ENCODE results near the gene NDUFA11. TPM values are rescaled to one million over a fixed set of nuclear protein-coding genes. Genes with fewer than 3 reads are reported as not detected.

The NDUFA11 gene
- total and polyA plus RNA-seq, 2 of the 13 experiments (the other 11 are each of a cell fraction or from before 2014, with no cell fraction given), result 286 to 378 TPM

DNA sequence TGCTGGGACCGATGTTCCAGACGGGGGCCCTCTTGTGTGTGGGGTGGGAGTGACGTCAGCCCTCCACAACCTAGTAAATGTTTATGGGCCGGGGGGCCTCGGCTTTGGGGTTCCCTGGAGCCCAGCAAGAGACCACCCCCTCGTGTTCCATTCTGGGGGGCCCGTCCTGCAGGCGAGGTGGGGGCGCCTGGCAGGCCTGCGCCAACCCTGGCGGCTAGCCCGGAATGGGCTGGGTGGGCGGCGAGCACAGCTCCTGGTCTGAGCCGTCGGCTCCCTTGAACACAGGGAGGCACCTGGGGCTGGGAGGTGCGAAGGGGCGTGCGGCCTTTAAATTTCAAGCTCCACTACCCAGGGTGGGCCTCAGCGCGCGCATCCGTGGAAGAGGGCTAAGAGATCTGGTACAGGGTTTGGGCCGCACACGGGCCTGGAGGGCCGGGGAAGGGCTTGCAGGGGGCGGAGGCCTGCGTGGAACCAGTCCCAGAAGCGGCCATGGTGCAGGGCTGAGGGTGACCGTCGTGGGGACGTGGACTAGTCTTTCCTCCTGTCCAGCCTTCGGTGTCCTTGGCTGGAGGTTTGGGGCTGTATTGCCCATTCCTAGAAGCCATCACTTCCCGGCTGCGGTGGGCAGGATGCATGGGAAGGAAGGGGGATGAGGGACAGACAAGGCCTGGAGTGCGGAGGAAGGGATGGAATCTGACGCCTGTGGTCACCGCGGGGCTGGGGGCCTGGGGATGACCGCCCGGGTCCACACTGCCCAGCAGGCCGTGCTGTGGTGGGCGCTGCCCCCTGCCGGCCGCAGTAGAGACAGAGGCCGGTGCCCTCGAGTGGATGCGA, 11.4 kb downstream of the NDUFA11 start (continued):
- TF ChIP-seq ZBTB10 (CRISPR knock-in tag; IDR thresholded peaks at IDR 0.05; ENCODE audit: borderline replicate concordance) (no peak), HES4 (CRISPR knock-in tag; IDR thresholded peaks at IDR 0.05; ENCODE audit: borderline replicate concordance) (no peak), RARA (CRISPR knock-in tag; IDR thresholded peaks at IDR 0.05) (0 out of 2 replicates have a peak, but pooled peaks have one; percentile 26), ZBTB20 (CRISPR knock-in tag; IDR thresholded peaks at IDR 0.05; ENCODE audit: borderline replicate concordance, low read depth) (0 out of 2 replicates have a peak, but pooled peaks have one; percentile 26), AHR (CRISPR knock-in tag; IDR thresholded peaks at IDR 0.05) (no peak; the same call in 1 of the 2 replicates), PITX1 (CRISPR knock-in tag; IDR thresholded peaks at IDR 0.05) (peak; percentile 35; the same call in 1 of the 2 replicates), POLR2AphosphoS5 (IDR thresholded peaks at IDR 0.05; ENCODE audit: low read depth, low read length) (peak; percentile 47), ATF3 (CRISPR knock-in tag; IDR thresholded peaks at IDR 0.05) (0 out of 2 replicates have a peak, but pooled peaks have one; percentile 22), ZNF569 (CRISPR knock-in tag; IDR thresholded peaks at IDR 0.05; ENCODE audit: borderline replicate concordance) (no peak), ZFP90 (CRISPR knock-in tag; IDR thresholded peaks at IDR 0.05; ENCODE audit: borderline replicate concordance) (no peak), STAT5B (CRISPR knock-in tag; IDR thresholded peaks at IDR 0.05) (0 out of 2 replicates have a peak, but pooled peaks have one; percentile 51), ZNF136 (CRISPR knock-in tag; IDR thresholded peaks at IDR 0.05; ENCODE audit: low read depth) (no peak), JUN (CRISPR knock-in tag; IDR thresholded peaks at IDR 0.05) (0 out of 2 replicates have a peak, but pooled peaks have one; percentile 15), MZF1 (CRISPR knock-in tag; IDR thresholded peaks at IDR 0.05; ENCODE audit: borderline replicate concordance) (no peak)
- TF ChIP-seq, protein P1, sequence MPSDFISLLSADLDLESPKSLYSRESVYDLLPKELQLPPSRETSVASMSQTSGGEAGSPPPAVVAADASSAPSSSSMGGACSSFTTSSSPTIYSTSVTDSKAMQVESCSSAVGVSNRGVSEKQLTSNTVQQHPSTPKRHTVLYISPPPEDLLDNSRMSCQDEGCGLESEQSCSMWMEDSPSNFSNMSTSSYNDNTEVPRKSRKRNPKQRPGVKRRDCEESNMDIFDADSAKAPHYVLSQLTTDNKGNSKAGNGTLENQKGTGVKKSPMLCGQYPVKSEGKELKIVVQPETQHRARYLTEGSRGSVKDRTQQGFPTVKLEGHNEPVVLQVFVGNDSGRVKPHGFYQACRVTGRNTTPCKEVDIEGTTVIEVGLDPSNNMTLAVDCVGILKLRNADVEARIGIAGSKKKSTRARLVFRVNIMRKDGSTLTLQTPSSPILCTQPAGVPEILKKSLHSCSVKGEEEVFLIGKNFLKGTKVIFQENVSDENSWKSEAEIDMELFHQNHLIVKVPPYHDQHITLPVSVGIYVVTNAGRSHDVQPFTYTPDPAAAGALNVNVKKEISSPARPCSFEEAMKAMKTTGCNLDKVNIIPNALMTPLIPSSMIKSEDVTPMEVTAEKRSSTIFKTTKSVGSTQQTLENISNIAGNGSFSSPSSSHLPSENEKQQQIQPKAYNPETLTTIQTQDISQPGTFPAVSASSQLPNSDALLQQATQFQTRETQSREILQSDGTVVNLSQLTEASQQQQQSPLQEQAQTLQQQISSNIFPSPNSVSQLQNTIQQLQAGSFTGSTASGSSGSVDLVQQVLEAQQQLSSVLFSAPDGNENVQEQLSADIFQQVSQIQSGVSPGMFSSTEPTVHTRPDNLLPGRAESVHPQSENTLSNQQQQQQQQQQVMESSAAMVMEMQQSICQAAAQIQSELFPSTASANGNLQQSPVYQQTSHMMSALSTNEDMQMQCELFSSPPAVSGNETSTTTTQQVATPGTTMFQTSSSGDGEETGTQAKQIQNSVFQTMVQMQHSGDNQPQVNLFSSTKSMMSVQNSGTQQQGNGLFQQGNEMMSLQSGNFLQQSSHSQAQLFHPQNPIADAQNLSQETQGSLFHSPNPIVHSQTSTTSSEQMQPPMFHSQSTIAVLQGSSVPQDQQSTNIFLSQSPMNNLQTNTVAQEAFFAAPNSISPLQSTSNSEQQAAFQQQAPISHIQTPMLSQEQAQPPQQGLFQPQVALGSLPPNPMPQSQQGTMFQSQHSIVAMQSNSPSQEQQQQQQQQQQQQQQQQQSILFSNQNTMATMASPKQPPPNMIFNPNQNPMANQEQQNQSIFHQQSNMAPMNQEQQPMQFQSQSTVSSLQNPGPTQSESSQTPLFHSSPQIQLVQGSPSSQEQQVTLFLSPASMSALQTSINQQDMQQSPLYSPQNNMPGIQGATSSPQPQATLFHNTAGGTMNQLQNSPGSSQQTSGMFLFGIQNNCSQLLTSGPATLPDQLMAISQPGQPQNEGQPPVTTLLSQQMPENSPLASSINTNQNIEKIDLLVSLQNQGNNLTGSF (CRISPR knock-in tag; IDR thresholded peaks at IDR 0.05), result no peak
